ENCODE measurements around the gene RTN4RL1.
A peak's percentile ranks its signal among the peaks of the same experiment; 100 is the strongest.

The RTN4RL1 gene

GRCh38 chr17:2025220-2025621 is at the start of gene RTN4RL1:
TSS of gene RTN4RL1 (minus strand) at chr17:2025334. CDS start at chr17:2024865, 469 bp downstream.
- DNase-seq (ENCODE audit: low read depth): peak; percentile 30

GRCh38 chr17:2074919-2075318 is 49.8 kb upstream of the RTN4RL1 start:
- no peak for DNase-seq (ENCODE audit: low read depth)

GRCh38 chr17:2071455-2072281 is 46.5 kb upstream of the RTN4RL1 start:
- DNase-seq (ENCODE audit: low read depth): no peak

GRCh38 chr17:2071024-2071385 is 45.9 kb upstream of the RTN4RL1 start:
- DNase-seq (ENCODE audit: low read depth): no peak

- DNase-seq (ENCODE audit: low read depth): no peak
Observed at GRCh38 chr17:2070241-2071023, 45.3 kb upstream of the RTN4RL1 start.

GRCh38 chr17:2068519-2069051 is 43.5 kb upstream of the RTN4RL1 start:
- peak; percentile 86 for DNase-seq (ENCODE audit: low read depth)

- peak; percentile 97 for DNase-seq (ENCODE audit: low read depth)
Observed at GRCh38 chr17:2068031-2068518, 42.9 kb upstream of the RTN4RL1 start.

GRCh38 chr17:2067608-2068024 is 42.5 kb upstream of the RTN4RL1 start:
- no peak for DNase-seq (ENCODE audit: low read depth)

- DNase-seq (ENCODE audit: low read depth): no peak
Observed at GRCh38 chr17:2067048-2067561, 42.0 kb upstream of the RTN4RL1 start.

- DNase-seq (ENCODE audit: low read depth): no peak
Observed at GRCh38 chr17:2065949-2066400, 40.8 kb upstream of the RTN4RL1 start.

GRCh38 chr17:2064980-2065785 is 40.0 kb upstream of the RTN4RL1 start:
- peak; percentile 77 for DNase-seq (ENCODE audit: low read depth)

GRCh38 chr17:2064520-2064971 is 39.4 kb upstream of the RTN4RL1 start:
- DNase-seq (ENCODE audit: low read depth): no peak

GRCh38 chr17:2064147-2064489 is 39.0 kb upstream of the RTN4RL1 start:
- no peak for DNase-seq (ENCODE audit: low read depth)

- DNase-seq (ENCODE audit: low read depth): peak; percentile 97
Observed at GRCh38 chr17:2063261-2064146, 38.4 kb upstream of the RTN4RL1 start.

GRCh38 chr17:2062571-2063183 is 37.5 kb upstream of the RTN4RL1 start:
- DNase-seq (ENCODE audit: low read depth): no peak

- DNase-seq (ENCODE audit: low read depth): no peak
Observed at GRCh38 chr17:2061441-2061958, 36.4 kb upstream of the RTN4RL1 start.

GRCh38 chr17:2060681-2061440 is 35.7 kb upstream of the RTN4RL1 start:
- DNase-seq (ENCODE audit: low read depth): no peak

GRCh38 chr17:2060385-2060658 is 35.2 kb upstream of the RTN4RL1 start:
- no peak for DNase-seq (ENCODE audit: low read depth)
